RPMI7951 (cell line): ENCODE measurements around the gene SPATS2. TPM values are rescaled to one million over a fixed set of nuclear protein-coding genes. Genes with fewer than 3 reads are reported as not detected.
"Not testable (repeated sequence)": the region's sequence is repeated elsewhere in the genome, so short reads cannot be mapped to it uniquely, and the experiment has no call there.

Experiments used
- DNase-seq: peaks from one replicate; pipeline ENCODE4 v3.0.0-alpha.2; 2012; ENCODE audit warnings: low read depth
- total RNA-seq: library from RNA; depleted of rRNA; stranded (reverse); fragments of >200 nt; shearing (Covaris generic); gene quantifications from 2 replicates; pipeline ENCODE4 v1.2.3, GENCODE V29; 2014

SPATS2 gene
- total RNA-seq, 1 experiment from 2014 or later = 17.7 TPM

GRCh38 chr12:49512546-49512945 lies 145.3 kb downstream of the SPATS2 start:
- no peak for DNase-seq

DNA sequence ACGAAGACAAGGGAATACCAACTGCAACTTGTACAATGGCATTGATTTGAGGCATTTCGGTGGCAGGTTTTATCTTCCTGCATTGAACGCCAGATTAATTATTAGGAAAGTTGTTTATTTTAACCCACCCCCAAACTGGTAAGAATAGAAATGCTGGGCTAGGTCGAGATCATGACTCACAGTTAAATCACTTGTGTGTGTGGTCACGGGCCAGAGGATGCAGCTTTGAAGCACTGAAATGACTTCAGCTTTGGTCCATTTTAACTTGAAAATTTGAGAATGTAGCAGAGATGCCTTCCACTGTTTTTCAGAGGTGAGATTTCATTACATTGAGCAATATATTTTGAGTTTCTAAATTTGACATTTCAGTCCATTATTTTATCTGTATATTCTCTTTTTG lies 148.0 kb downstream of the SPATS2 start:
- peak; percentile 71 for DNase-seq

- peak; percentile 42 for DNase-seq
These were observed 151.8 kb downstream of the SPATS2 start for GRCh38 chr12:49518914-49519573.

- no peak for DNase-seq
These were observed 152.3 kb downstream of the SPATS2 start for GRCh38 chr12:49519574-49519936.

DNA sequence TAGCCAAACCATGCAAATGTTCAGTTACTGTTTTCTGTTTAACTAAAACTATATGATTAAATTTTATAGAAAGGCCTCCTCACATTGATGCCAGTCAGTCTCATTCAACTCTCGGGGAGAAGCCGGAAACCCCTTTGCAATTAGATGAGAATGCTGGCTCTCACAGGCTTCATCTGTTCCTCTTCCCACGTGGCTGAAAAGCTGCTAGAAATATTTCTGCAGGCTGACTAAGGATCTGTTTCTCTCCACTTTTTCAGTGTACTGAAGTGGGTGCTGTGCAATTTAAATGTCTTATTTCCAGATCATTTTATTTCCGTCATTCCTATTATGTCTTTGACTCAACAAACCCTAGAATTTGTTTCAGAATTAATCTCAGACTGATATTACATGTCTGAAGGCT lies 154.1 kb downstream of the SPATS2 start:
- DNase-seq = no peak

DNA sequence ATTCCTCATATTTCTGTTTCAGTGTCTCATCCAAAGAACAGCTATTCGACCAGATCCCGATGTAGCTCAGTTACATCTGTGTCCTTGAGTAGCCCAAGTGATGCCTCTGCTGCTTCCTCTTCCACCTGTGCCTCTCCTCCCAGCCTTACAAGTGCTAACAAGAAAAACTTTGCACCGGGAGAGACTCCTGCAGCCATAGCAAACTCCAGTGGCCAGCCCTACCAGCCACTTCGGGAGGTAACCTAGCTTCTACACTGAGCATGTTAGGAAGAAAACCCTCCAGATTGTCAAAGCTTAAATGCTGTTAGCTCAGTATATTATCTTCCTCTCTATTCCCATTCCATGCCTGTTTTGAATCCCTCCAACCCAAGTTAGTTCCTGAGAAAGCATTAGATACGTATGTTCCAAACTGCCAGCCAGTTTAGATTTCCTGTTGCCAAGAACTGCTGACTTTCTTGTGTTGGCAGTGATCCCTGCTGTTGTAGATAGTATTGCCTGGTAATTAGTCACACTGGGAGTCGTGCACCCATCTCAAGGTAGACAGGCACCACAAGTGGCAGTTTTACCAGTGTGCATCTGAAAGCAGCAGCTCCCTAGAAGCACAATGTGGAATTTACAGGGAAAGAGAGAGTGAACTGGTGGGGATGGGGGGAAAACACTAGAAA lies 157.5 kb downstream of the SPATS2 start:
- no peak for DNase-seq

GRCh38 chr12:49525942-49526341 lies 158.7 kb downstream of the SPATS2 start:
- DNase-seq = no peak

- DNase-seq = no peak
These were observed 160.3 kb downstream of the SPATS2 start for GRCh38 chr12:49527361-49528130.

DNA sequence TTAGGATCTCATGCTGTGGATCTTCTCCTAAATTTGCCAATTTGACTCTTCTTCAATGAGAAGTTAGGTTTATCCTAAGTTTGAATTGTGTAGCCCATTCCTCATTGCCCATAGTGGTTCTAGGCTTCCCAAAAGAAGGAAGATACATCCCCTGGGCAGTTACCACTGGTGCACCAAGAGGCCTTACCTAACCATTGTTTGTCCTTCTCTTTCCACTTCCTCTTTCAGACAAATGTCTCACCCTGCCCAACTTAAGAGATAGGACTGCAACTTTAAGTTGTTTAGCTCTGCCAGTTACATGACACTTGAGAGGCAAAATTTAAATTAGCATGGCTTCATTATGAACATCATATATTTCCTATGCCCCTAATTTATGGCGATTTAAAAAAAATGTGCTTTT lies 162.2 kb downstream of the SPATS2 start:
- no peak for DNase-seq

DNA sequence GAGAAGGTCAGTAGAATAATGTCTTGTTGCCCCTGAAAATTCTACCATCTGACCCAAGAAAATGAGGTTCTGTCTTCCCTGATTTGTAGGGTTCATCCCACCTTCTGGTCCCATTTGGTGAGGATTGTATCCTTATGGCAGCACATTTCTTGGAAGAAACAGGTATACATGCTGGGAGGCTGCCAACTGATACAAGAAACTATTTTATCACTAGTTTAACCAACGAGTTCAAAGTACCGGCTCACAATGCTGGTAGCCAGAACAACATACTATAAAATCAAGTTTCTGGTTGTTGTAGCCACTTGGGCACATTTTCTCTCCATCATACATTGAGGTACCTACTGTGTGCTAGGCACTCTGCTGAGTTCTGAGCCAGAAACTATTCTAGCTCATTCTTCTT lies 164.5 kb downstream of the SPATS2 start:
- no peak for DNase-seq

DNA sequence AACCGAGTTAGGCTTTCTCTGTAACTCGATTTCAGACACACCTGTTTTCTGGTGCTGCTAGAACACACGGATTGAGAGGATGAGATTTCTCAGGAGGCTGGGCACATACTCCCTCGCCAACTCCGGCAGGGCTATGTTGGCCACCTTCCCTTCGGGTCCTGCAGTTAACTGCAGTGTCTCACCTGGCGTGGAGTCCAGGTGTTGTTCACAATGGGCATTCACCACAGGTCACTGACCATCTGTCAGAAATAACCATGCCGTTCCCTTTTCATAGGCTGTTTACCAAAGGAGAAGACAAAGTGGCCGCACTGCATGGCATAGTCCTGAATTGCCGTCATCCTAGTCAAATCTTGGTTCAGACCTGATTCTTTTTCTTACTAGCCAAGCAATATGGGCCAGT lies 166.1 kb downstream of the SPATS2 start:
- DNase-seq = no peak

DNA sequence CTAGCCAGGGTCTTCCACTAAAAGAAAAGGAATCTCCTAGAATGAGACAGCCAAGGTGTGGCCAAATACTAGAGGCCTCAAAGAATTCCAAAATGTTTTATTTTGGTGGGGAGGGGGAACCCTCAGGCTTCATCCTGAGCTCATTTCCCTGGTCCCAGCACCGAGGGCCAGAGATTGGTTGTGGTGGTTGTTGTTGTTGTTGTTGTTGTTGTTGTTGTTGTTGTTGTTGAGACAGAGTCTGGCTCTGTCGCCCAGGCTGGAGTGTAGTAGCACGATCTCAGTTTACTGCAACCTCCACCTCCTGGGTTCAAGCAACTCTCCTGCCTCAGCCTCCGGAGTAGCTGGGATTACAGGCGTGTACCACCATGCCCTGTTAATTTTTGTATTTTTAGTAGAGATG lies 166.9 kb downstream of the SPATS2 start:
- DNase-seq = not testable (repeated sequence)

GRCh38 chr12:49534731-49535278 lies 167.5 kb downstream of the SPATS2 start:
- DNase-seq = no peak

DNA sequence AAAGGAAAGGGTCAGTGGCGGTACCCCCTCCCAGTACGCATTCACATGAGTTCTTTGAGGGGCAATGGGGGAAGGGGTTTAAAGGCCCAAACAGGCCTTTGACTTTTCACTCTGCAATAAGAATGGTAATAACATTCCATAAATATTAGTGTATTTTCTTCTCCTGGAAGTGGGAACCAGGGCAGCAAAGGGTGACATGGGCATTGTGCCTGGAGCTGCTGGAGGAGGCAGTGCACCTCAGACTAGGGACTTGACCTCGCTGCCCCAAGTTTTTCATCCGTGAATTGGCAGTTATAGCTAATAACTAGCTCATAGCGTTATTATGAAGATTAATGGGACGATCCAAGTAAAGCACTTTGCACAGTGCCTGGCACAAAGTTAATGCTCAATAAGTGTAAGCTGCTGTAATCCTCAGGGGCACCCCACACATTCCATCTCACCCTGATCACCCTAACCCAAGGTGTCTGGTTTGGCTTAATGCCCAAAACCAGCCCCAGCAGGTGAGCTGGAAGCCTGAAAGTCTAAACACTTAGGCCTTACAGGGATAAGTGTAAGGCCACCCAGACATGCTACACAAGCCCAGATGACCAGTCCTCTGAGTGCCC lies 168.8 kb downstream of the SPATS2 start:
- no peak for DNase-seq

GRCh38 chr12:49536526-49537071 lies 169.3 kb downstream of the SPATS2 start:
- DNase-seq = no peak

DNA sequence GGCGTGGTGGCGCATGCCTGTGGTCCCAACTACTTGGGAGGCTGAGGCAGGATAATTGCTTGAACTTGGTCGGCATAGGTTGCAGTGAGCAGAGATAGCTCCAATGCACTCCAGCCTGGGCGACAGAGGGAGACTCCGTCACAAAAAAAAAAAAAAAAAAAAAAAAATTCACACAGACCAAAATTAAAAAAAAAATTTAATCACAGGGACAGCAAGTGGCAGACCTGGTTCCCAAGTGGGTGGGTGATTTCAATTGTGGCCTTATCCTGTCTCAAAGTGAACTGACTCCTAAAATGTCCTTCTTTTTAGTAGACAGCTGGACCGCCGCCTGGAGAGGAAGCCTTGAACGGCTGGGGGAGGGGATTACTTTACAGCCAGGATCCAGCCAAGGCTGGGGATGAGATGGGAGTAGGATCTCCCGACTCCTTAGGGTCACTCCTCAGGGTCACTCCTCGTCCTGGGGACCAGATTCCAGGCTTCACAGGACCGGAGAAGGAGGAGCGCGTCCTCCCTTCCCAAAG lies 170.0 kb downstream of the SPATS2 start:
- no peak for DNase-seq

- DNase-seq = peak; percentile 9
These were observed 170.7 kb downstream of the SPATS2 start for GRCh38 chr12:49537752-49538509.

DNA sequence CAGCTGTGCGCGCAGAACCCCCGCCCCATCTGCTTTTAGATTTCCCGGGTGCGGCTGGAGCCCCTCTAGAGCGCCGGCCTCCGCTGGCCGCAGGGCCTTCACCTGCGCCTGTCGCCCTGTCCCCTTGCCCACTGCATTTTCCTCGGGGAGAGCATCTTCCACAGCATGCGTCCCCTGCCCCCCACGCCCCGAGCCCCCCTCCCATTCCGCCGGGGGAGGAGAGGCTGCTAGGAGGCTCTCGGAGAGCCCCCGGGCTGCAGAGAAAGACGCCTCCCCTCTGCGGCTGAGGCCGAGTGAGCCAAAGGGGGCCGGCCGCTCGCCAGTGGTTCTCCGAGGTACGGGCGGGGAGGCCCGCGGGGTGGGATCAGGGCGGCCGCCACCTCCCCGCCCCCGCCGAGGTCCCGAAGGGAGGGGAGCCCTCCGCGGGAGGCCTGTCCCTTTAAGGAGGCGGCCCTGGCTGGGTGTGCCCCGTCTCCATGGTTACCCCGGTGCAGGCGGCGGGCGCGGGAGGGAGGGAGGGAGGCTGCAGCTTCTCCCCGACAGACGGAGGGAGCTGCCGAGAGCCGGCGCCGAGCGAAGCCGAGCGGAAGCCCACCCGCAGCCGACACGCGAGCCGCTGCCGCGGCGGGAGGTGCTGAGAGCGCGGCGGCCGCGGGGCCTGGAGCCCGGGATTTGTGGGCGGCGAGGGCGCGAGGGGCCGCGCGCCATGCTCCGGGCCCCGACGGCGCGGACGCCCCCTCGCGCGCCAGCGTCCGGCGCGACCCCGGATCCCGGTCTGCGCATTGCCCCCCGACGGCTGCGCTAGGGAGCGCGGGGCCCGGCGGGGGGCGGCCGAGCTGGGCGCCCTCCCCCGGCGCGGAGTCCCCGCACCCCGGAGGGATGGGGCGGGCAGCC lies 171.5 kb downstream of the SPATS2 start, which contains the start of gene KCNH3:
Gene KCNH3, plus strand, starts transcription at position 521 of the 894 bp plus-strand sequence. CDS start 387 bp downstream, outside the sequence.
- peak; percentile 79 for DNase-seq

GRCh38 chr12:49539406-49540228 lies 172.4 kb downstream of the SPATS2 start:
- no peak for DNase-seq
